HepG2 (cell line): ENCODE data around the gene KCNT1.

Experiments used
- CTCF ChIP-seq: sonication (generic); formaldehyde crosslinking; IDR thresholded peaks from 2 replicates; pipeline ENCODE4 v1.5.0; 2020; ENCODE audit warnings: mild to moderate bottlenecking, missing genetic modification reagents, moderate library complexity
- JUN ChIP-seq: sonication (generic); formaldehyde crosslinking; IDR thresholded peaks from 2 replicates; pipeline ENCODE4 v1.4.0; 2020; ENCODE audit warnings: mild to moderate bottlenecking, missing genetic modification reagents
- KLF9 ChIP-seq: IDR thresholded peaks from 2 replicates; pipeline ENCODE4 v1.6.1; 2016; ENCODE audit warnings: low read depth
- NPAS2 ChIP-seq: sonication (generic); formaldehyde crosslinking; IDR thresholded peaks from 2 replicates; pipeline ENCODE4 v1.8.0; 2022; ENCODE audit warnings: mild to moderate bottlenecking, missing genetic modification reagents, borderline replicate concordance
- POLR2A ChIP-seq, 2 experiments: IDR thresholded peaks; 2 replicates each; pipeline ENCODE4 v1.6.1; 2011; ENCODE audit warnings: low read depth in 2 of 2, low read length in 2 of 2, mild to moderate bottlenecking in 1 of 2, moderate library complexity in 1 of 2; ENCODE audit not compliant: insufficient read depth in 1 of 2
- PRDM10 ChIP-seq: sonication (generic); formaldehyde crosslinking; IDR thresholded peaks from 2 replicates; pipeline ENCODE4 v1.4.0; 2020; ENCODE audit warnings: low read depth, missing genetic modification reagents
- SP5 ChIP-seq: IDR thresholded peaks from 2 replicates; pipeline ENCODE4 v1.6.1; 2016; ENCODE audit warnings: low read depth, borderline replicate concordance
- USF2 ChIP-seq, 2 experiments: sonication (generic) in 1 of 2; formaldehyde crosslinking in 1 of 2; IDR thresholded peaks; 2 replicates each; pipeline versions ENCODE4 v1.5.1 to v1.6.1; 2011 to 2020; ENCODE audit warnings: borderline replicate concordance in 1 of 2, low read depth in 1 of 2, low read length in 1 of 2, mild to moderate bottlenecking in 1 of 2, missing genetic modification reagents in 1 of 2, moderate library complexity in 1 of 2
- ZNF280D ChIP-seq: sonication (generic); formaldehyde crosslinking; IDR thresholded peaks from 2 replicates; pipeline ENCODE4 v1.5.1; 2020; ENCODE audit warnings: mild to moderate bottlenecking, missing genetic modification reagents

GRCh38 chr9:135816651-135816970, 114.6 kb downstream of the KCNT1 start:
- no peak for TF ChIP-seq JUN (CRISPR knock-in tag)
- no peak for TF ChIP-seq POLR2A (IDR thresholded peaks at IDR 0.05; ENCODE audit: insufficient read depth in 1 of 2, low read depth in 2 of 2, low read length in 2 of 2)
- TF ChIP-seq KLF9 (CRISPR knock-in tag): no peak
- no peak for TF ChIP-seq CTCF (CRISPR knock-in tag)
- no peak for TF ChIP-seq ZNF280D
- no peak for TF ChIP-seq SP5
- no peak for TF ChIP-seq USF2 (IDR thresholded peaks at IDR 0.05; ENCODE audit: low read depth, low read length)
- no peak for TF ChIP-seq USF2 (CRISPR knock-in tag; IDR thresholded peaks at IDR 0.05; ENCODE audit: borderline replicate concordance)
- TF ChIP-seq PRDM10 (CRISPR knock-in tag): no peak
- no peak for TF ChIP-seq NPAS2 (CRISPR knock-in tag)
